Endothelial cell (in vitro differentiated cells): ENCODE data around the gene GABRA5. TPM values are rescaled to one million over a fixed set of nuclear protein-coding genes. Genes with fewer than 3 reads are reported as not detected.
A peak's percentile ranks its signal among the peaks of the same experiment; 100 is the strongest.

ENCODE experiments used
- DNase-seq: peaks from one replicate; pipeline ENCODE4 v3.0.0; 2021; ENCODE audit warnings: low spot score
- H3K27ac Mint-ChIP-seq: one replicate; pipeline ENCODE4 v1.8.0; 2021; ENCODE audit warnings: mixed read lengths, inconsistent platforms; ENCODE audit not compliant: unreplicated experiment
- H3K27me3 Mint-ChIP-seq: one replicate; pipeline ENCODE4 v1.8.0; 2021; ENCODE audit warnings: mild to moderate bottlenecking, moderate library complexity, mixed read lengths, inconsistent platforms; ENCODE audit not compliant: unreplicated experiment
- H3K36me3 Mint-ChIP-seq: one replicate; pipeline ENCODE4 v1.8.0; 2021; ENCODE audit warnings: mild to moderate bottlenecking, low read depth, mixed read lengths, inconsistent platforms; ENCODE audit not compliant: unreplicated experiment
- H3K4me1 Mint-ChIP-seq: one replicate; pipeline ENCODE4 v1.8.0; 2021; ENCODE audit warnings: mild to moderate bottlenecking, mixed read lengths, inconsistent platforms; ENCODE audit not compliant: unreplicated experiment
- H3K4me3 Mint-ChIP-seq: one replicate; pipeline ENCODE4 v1.8.0; 2021; ENCODE audit warnings: mild to moderate bottlenecking, mixed read lengths, inconsistent platforms; ENCODE audit not compliant: unreplicated experiment
- H3K9me3 Mint-ChIP-seq: one replicate; pipeline ENCODE4 v1.8.0; 2021; ENCODE audit warnings: mixed read lengths, inconsistent platforms; ENCODE audit not compliant: unreplicated experiment
- CTCF ChIP-seq: fragments of 200-600 bp; sonication (generic); IDR thresholded peaks from one replicate; pipeline ENCODE4 v1.5.0; 2021; ENCODE audit warnings: antibody characterized with exemption; ENCODE audit not compliant: unreplicated experiment
- total RNA-seq: library from RNA; stranded (reverse); fragmentation: NEBNext Ultra II Directional; extraction: Animal tissue kit (Norgen Biotek cat#: 25700); gene quantifications from one replicate; pipeline ENCODE4 v1.2.1, GENCODE V29; 2021; ENCODE audit not compliant: unreplicated experiment

Gene GABRA5
- total RNA-seq, 1 donor from 2014 or later: 0.72 TPM

GRCh38 chr15:26868029-26868685 is 1.3 kb downstream of the GABRA5 start:
- Mint-ChIP-seq H3K4me3 (peak overlapping the region; percentile 28), H3K9me3 (no peaks in the 10 kb centered on the region), H3K27me3 (peaks cover 6% of the 10 kb centered on the region), H3K27ac (no peak overlapping the region), H3K4me1 (peaks cover 5% of the 10 kb centered on the region), H3K36me3 (peaks cover 3% of the 10 kb centered on the region)
- TF ChIP-seq CTCF: no peak
- no peak for DNase-seq

DNA sequence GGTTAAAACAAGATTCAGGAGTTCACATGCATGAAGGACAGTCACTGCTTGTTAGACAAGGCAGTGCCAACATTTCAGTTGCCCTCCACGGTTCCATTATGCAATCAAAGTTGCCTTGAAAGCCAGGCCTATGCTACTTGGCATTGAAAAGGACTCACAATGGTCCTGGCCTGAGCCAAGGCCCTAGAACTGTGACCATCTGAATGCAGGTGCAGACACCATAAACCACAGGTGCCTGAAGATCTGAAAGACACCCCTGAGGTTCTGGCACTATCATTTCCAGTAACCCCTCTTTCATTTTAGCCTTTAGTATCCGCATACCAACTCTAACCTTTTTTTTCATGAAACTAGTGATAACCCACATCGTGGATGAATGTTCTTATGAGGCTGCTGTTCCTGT is 2.8 kb downstream of the GABRA5 start:
- Mint-ChIP-seq H3K27ac (no peak overlapping the region), H3K9me3 (no peaks in the 10 kb centered on the region), H3K4me1 (peaks cover 5% of the 10 kb centered on the region), H3K27me3 (peaks cover 6% of the 10 kb centered on the region), H3K36me3 (peaks cover 3% of the 10 kb centered on the region), H3K4me3 (no peak overlapping the region)
- no peak for TF ChIP-seq CTCF
- DNase-seq: no peak

- no peak for DNase-seq
- no peak overlapping the region for H3K27ac Mint-ChIP-seq
- H3K4me3 Mint-ChIP-seq: no peak overlapping the region
- no peak for TF ChIP-seq CTCF
- peaks cover 3% of the 10 kb centered on the region for H3K36me3 Mint-ChIP-seq
- H3K9me3 Mint-ChIP-seq: no peaks in the 10 kb centered on the region
- peaks cover 6% of the 10 kb centered on the region for H3K27me3 Mint-ChIP-seq
- H3K4me1 Mint-ChIP-seq: peaks cover 5% of the 10 kb centered on the region
Observed at GRCh38 chr15:26870346-26870745, 3.5 kb downstream of the GABRA5 start.

DNA sequence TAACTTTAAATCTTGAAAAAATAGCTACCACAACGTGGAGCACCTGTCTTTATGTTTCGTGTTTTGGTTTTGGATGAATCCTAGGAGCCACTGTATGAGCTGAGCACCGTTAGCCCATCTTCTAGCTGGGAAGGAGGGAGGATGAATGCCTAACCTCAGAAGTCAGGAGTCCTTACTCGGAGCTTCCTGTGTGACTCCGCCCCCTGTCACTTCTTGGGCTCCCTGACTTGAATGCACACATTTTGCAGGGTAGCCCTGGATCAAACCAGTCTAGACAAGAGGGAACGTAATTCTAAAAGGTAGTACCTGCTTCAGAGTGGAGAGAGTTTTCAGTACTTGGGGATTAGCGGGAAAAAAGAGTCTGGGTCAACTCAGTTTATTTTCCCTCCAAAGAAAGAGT is 5.3 kb downstream of the GABRA5 start:
- H3K4me1 Mint-ChIP-seq: no peaks in the 10 kb centered on the region

More for the DNA sequence above, 5.3 kb downstream of the GABRA5 start:
- no peaks in the 10 kb centered on the region for H3K9me3 Mint-ChIP-seq
- no peak for TF ChIP-seq CTCF
- no peak overlapping the region for H3K27ac Mint-ChIP-seq
- H3K27me3 Mint-ChIP-seq: peaks cover 2% of the 10 kb centered on the region
- no peak for DNase-seq
- H3K4me3 Mint-ChIP-seq: no peak overlapping the region
- H3K36me3 Mint-ChIP-seq: no peaks in the 10 kb centered on the region
